GM19238 (cell line): ENCODE measurements around the gene TBL1XR1.
"Not testable (repeated sequence)": the region's sequence is repeated elsewhere in the genome, so short reads cannot be mapped to it uniquely, and the experiment has no call there.

Experiments
- DNase-seq: peaks from one replicate; pipeline ENCODE4 v3.0.0; 2011; ENCODE audit warnings: low spot score; ENCODE audit not compliant: insufficient read length

The TBL1XR1 gene

GRCh38 chr3:177034832-177035475 is 162.3 kb downstream of the TBL1XR1 start:
- no peak for DNase-seq

- DNase-seq = no peak
These were observed 170.6 kb downstream of the TBL1XR1 start for GRCh38 chr3:177026505-177027277.

DNA sequence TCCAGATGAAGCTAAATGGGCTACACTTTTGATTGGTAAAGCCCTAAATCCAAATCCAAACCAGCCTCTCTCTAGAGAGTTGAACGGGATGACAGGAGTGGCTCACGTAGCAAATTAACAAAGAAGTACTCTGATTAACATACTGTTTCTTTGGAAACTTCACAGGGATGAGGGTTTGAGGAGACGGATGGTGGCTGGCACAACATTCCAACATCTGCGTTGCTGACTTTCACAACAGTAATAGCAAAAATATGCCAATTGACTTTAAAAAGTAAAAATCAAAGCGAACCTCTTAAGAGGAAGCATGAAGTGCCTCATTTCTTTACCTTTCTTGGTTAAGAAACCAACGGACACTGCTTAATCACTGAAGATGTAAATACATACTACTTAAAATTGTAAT is 181.4 kb downstream of the TBL1XR1 start:
- DNase-seq = no peak

GRCh38 chr3:177013681-177014280 is 183.5 kb downstream of the TBL1XR1 start:
- DNase-seq = no peak

DNA sequence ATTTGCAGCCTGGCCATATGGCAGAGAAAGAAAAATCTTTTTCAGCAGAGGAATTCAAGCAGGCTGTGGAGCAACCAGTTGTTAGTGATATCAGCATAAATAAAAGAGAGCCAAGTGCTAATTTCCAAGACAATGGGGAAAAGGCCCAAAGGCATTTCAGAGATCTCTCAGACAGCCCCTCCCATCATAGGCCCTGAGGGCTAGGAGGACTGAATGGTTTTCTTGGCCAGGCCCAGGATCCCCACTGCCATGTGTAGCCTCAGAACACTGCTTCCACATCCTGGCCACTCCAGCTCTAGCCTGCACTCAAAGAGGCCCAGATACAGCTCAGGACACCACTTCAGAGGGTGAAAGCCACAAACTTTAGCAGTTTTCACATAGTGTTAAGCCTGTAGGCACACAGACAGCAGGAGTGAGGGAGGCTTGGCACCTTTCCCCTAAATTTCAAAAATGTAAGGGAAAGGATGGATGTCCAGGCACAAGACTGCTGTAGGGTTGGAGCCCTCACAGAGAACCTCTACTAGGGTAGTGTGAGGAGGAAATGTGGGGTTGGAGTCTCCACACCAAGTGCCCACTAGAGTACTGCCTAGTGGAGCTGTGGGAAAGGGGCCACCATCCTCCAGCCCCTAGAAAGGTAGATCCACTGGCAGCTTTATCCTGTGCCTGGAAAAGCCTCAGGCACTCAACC is 191.4 kb downstream of the TBL1XR1 start:
- no peak for DNase-seq

GRCh38 chr3:177000159-177000558 is 197.1 kb downstream of the TBL1XR1 start:
- DNase-seq = not testable (repeated sequence)

DNA sequence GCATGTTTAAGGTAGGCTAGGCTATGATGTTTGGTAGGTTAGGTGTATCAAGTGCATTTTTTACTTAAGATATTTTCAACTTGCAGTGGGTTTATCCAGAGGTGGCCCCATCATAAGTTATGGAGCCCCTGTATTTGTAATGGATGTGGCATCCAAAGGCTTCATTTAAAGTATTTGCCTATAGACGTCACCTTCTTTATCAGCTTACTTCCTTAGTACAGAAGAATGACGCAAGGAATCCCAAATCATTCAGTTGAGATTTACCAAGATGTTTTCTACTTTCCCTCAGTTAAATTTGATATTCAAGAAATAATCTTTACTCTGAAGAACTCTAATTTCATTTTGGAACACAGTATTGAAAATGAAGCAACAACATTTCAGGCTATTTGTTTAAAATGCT is 201.3 kb downstream of the TBL1XR1 start:
- no peak for DNase-seq

- DNase-seq = no peak
These were observed 202.1 kb downstream of the TBL1XR1 start for GRCh38 chr3:176994891-176995781.

GRCh38 chr3:176994393-176994792 is 202.9 kb downstream of the TBL1XR1 start:
- DNase-seq = no peak

DNA sequence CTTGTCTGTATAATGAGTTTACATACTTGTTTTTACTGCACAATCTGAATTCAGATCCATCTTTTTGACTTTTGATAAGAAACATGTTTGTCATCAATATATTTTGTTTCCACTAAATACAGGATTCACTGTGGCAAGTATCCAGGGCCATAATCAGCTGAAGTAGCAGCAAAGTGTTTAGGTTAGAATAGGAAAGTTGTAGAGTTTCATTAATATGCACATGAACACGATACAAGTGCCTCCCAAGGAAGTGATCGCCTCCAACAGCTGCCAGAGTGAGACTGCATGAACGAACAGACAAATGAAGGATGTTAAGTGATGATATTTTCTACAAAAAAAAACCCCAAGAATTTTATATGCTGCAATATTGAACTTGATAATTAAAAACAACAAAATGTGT is 204.3 kb downstream of the TBL1XR1 start:
- DNase-seq = no peak

DNA sequence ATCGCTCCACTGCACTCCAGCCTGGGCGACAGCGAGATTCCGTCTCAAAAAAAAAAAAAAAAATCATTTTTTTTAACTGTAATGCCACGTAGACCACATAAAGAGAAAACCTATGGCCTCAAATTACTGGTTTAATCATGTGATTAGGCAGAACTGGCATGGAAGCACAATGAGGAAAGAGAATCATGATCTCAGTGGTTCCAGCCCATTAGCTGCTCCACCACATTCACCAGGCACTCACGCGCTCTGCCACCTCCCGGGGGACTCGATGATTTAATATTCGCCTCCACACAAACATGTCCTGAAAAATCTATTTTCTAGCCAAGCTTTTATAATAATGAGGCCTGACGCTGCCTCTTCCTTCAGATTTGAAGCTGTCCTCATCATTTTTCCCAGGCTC is 204.7 kb downstream of the TBL1XR1 start:
- DNase-seq = no peak

DNA sequence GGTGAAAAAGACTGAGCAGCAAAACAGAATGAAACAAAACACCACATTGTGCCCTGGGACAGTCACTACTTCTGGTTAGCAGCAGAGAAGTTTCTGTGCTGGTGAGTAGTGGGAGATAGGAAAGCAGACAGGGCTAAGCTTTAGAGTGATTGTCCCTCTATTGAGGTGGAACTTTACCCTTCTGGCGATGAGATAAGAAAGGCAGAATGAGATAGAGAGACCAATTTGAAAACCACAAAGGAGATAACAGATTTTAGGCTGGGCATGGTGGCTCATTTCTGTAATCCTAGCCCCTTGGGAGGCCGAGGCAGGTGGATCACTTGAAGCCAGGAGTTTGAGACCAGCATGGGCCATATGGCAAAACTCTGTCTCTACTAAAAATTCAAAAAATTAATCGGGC is 208.5 kb downstream of the TBL1XR1 start:
- DNase-seq = no peak

DNA sequence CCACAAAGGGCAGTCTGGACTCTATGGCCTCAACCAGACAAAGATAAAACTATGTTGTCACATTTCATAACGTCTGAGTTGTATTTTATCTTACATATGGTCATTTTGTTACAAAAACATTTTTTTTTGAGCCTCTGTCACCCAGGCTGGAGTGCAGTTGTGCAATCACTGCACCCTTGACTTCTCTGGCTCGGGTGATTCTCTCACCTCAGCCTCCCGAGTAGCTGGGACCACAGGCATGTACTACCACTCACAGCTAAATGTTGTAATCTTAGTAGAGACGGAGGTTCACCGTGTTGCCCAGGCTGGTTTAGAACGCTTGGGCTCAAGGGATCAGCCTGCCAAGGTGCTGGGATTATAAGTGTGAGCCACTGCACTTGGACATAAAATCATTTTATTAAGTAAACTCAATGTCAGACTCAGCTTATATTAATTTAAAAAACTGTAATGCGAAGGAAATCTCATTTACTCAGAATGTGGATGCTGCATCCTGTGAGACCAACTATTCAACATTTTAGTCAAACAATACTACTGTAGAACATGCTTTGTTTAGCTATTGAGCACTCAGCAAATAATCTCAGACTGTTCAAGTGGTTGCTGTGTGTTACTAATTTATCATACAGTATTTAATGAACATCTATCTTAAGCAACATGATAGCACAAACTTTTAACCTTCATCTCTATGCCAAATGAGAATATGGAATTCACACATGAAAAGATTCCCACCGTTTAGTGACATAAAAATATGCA is 209.2 kb downstream of the TBL1XR1 start:
- no peak for DNase-seq

DNA sequence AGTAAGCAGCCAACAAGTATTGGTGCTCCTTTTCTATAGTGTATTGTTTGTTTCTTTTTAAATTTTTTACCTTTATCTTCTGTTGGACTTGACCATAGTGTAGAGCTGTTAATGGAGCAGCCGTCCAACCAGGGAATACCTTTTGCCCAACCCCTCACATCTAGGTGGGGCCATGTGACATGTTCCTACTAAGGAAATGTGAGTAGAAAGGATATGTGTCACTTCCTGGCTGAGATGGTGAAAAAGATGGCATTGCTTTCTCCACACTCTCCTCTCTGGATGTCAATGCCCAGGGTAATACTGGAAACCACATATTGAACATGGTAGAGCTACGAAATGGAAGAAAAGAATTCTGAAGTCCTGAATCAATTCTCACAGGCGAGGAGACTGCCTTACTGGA is 218.8 kb downstream of the TBL1XR1 start:
- no peak for DNase-seq

DNA sequence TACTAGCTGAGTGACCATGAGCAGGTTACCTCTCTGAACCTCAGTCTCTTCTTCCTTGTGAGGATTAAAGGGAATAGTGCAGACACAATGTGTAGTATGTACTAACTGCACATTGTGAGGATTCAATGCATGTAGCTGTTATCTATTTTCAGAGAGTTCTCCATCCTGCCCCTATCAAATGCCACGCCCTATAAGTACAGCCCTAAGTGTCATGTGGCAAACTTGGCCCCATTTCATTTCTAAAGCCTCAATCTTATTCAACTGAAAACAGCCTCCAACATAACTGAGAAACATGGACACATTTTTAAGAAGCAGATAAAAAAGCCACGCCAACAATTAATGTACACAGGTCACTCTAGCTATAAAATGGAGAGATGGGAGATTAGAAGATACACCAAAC is 220.0 kb downstream of the TBL1XR1 start:
- no peak for DNase-seq

GRCh38 chr3:176976586-176976985 is 220.7 kb downstream of the TBL1XR1 start:
- no peak for DNase-seq

GRCh38 chr3:176974279-176974678 is 223.0 kb downstream of the TBL1XR1 start:
- no peak for DNase-seq

- DNase-seq = no peak
These were observed 225.6 kb downstream of the TBL1XR1 start for GRCh38 chr3:176971613-176972174.

- no peak for DNase-seq
These were observed 226.5 kb downstream of the TBL1XR1 start for GRCh38 chr3:176970770-176971169.

DNA sequence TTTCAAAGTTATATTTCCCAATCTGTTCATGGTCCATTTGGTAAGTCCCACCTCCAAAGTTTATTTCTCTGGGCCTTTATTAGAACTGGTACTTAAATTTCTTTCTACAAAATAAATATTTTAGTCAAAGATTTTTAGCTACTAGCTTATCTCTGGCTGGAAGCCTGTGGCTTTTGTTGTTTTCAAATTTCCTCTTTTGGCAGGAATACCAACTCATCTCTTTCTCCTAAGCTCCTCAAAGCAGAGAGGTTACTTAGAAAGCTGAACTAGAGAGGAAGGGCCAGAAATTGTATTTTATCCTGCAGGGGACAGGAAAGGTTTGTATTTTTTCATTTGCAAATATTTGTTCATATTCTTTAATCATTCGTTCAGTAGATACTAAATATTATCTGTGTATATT is 227.8 kb downstream of the TBL1XR1 start:
- DNase-seq = no peak
